Activated CD8-positive, alpha-beta memory T cell treated with anti-CD3 and anti-CD28 coated beads, Interleukin-2, amount 50 U/mL, for 48 hours (primary cell): ENCODE data around the gene CCDC185.
"Not testable (repeated sequence)": the region's sequence is repeated elsewhere in the genome, so short reads cannot be mapped to it uniquely, and the experiment has no call there.

Experiments
- DNase-seq: peaks from one replicate; pipeline ENCODE4 v3.0.0-alpha.2; 2020

CCDC185 gene

DNA sequence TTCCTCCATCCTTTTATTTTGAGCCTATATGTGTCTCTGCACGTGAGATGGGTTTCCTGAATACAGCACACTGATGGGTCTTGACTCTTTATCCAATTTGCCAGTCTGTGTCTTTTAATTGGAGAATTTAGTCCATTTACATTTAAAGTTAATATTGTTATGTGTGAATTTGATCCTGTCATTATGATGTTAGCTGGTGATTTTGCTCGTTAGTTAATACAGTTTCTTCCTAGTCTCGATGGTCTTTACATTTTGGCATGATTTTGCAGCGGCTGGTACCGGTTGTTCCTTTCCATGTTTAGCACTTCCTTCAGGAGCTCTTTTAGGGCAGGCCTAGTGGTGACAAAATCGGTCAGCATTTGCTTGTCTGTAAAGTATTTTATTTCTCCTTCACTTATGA lies 6.2 kb downstream of the CCDC185 start:
- not testable (repeated sequence) for DNase-seq

DNA sequence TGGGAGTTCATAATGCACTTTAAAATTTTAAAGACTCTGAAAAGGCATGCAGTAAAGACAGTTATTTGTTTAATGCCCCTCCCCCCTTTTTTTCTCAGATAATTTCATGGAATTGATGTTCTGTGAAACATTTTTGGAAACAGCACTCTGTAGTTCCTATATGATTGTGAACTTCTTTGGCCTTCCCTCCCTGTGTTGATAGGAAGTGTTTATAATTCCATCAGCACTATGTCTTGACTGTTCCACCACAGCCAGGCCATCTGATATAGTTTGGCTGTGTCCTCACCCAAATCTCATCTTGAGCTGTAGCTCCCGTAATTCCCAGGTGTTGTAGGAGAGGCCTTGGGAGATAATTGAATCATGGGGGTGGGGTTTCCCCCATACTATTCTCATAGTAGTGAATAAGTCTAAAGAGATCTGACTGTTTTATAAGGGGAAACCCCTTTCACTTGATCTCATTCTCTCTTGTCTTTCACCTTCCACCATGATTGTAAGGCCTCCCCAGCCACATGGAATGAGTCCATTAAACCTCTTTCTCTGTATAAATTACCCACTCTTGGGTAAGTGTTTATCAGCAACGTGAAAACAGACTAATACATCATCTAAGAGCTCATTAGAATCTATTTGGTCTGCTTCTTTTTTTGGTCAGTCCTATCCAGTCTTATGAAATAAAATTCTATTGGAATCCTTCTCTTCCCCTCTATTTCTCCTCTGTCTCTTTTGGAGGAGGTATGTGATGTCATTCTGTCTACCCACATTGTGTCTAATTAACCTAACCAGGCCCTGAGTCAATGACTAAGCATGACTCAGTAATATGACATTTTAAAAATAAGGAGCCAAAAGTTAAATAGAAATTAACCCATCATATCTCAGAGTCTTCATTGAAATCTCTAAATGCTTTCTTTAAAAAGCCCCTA lies 8.9 kb downstream of the CCDC185 start:
- no peak for DNase-seq

DNA sequence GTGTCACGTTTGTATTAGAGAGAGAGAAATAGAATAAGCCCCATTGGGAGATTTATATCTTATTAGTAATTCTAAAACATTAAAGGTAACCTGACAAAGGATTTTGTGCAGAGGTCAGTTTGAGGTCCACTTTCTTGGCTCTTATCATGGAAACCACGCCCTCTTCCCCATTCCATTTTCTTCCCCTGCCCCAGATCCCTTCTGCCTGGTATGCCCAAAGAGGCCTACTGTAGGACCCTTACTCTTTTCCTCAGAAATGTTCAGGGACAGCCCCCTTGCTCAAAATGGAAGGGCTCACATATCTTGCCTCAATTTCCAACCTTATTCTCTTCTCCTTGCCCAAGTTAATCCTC lies 9.6 kb downstream of the CCDC185 start:
- DNase-seq = no peak

DNA sequence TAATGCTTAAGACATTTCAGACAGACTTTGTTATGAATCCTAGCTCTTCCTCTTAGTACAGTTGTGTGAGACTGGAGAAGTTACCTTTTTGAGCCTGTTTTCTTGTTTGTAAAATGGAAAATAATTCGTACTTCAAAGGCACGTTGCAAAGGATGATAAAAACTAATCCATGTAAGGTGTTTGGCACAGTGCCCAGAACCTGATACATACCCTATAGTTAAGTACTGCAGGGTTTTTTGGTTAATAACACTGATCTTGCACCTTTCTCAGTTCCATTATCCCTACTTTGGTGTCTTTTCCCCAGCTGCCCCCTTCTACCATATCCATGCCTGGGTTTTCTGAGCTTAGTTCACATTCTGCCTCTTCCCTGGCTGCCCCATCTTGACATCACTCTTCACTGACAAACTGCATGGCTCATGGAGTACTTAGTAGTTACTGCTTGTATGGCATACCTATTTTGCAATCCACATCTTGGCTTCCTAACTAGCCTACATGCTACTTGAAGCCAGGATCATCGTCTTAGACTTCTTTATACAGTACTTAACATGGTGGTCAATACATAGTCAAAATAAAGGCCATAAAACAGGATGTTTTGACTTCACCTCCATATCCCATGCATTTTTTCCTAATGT lies 10.1 kb downstream of the CCDC185 start:
- DNase-seq = no peak

DNA sequence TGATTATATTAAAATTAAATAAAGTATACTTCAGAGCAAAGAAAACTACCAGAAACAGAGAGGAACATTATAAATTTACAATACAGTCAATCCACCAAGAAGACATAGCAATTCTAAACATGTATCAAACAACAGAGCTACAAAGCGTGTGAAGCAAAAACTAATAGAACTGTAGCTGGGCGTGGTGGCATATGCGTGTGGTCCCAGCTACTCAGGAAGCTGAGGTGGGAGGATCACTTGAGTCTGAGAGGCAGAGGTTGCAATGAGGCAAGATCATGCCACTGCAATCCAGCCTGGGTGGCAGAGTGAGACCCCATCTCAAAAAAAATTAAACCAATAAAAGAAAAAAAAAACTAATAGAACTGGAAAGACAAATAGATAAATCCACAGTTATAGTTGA lies 12.3 kb downstream of the CCDC185 start:
- DNase-seq = no peak

DNA sequence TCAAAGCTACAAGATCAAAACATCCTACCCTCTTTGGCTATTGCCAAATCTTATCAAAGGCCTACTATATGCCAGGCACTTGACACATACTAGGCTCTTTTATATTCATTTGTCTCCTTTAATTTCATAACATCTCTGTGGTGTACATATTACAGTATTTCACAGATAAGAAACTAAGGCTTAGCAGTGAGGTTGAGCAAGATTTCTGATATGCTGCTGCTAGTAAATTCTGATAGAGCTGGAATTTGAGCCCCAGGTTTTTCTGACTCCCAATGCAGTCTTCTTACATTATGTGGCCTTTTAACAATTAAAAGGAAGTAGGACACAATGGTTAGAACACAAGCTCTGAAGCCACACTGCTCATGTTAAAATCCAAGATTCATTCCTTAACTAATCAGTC lies 16.8 kb downstream of the CCDC185 start:
- DNase-seq = no peak

DNA sequence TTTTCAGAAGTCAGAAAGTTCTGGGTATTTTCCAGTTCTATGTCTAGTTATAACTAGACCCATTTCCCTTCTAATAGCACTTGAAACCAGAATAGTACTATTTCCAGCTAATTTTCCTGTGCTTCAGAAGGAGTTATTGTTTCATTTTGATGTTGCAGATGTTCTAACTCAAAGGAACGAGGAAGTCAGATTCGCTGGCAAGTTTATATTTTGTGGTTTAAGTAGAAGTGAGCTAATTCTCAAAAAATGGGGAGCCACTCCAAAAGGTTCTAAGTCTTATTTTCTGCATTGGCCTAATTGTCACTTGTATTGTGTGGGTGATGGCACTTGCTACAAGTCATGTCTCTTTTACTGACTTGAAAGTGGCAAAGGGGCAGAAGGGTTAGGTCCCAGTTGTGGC lies 18.1 kb downstream of the CCDC185 start:
- DNase-seq = no peak

DNA sequence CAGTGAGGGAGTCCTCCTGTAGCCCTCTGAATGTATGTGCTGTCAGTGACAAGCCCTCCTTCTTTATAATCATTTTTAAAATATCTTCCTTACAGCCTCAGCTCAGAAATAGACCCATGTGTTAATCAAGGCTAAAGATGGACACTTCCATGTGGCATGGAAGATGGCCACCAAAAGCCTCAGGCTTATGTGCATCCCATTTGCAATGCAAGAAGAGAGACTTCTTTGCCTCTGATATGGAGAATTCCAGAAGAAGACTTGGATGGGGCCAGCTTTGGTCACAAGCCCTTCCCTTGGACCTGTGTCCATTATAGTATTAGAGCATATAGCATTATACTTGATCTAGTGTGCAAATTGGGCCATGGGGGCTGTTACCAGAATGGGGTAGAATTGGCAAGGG lies 18.5 kb downstream of the CCDC185 start:
- no peak for DNase-seq

DNA sequence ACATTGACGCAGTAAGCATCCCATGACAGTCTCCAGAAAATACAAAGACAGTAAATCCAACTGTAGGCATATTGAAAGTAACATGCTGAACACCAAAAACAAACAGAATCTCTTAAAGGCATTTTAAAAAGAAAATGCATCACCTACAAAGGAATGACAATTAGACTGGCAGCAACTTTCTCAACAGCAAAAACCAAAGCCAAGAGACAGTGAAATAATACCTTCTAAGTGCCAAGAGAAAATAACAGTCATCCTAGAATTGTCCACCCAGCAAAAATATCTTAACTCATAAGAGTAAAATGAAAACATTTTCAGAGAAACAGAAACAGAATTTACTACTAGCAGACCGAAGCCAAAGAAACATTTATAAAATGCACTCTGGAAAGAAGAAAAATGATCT lies 20.0 kb downstream of the CCDC185 start:
- DNase-seq = no peak

DNA sequence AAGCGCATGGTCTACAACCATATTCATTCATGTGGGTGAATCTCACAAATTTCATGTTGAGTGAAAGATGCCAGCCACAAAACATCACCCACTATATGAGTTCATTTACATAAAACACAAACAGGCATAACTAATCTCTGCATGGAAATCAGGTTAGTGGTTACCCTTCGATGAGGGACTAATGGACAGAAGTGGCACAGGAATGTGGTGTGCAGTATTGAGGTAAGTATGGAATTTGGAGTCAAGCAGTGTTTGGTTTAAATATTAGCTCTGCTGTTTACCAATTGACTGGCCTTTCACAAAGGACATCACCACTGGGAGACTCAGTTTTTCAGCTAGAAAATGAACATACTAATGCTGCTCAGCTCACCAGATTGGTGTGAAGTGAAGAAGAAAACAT lies 24.2 kb downstream of the CCDC185 start:
- DNase-seq = no peak

DNA sequence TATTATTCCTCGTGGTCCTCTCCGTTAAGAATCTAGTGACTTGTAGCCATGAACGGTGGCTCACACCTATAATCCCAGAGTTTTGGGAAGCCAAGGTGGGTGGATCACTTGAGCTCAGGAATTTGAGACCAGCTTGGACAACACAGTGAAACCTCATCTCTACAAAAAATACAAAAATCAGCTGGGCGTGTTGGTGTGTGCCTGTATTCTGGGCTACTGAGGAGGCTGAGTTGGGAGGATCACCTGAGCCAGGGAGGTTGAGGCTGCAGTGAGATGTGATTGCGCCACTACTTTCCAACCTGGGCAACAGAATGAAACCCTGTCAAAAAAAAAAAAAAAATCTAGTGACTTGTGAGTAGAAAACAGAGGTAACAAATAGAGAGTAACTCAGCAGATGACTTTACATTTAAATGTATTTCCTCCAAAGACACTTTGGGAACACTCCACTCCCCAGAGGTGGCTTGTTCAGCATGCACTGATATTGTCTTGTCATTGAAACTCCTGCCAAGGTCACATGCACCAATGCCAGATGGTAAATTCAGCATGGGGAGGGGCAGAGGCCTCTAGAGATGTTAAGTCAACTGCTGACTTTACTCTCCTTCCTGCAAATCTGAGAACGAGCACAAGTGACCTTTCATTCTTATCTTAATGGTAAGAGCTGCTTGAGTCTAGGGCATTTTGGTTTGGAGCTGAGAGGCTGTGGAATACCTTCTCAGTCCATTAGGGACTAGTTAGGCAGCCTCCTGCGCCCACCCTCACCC lies 24.9 kb downstream of the CCDC185 start:
- no peak for DNase-seq

DNA sequence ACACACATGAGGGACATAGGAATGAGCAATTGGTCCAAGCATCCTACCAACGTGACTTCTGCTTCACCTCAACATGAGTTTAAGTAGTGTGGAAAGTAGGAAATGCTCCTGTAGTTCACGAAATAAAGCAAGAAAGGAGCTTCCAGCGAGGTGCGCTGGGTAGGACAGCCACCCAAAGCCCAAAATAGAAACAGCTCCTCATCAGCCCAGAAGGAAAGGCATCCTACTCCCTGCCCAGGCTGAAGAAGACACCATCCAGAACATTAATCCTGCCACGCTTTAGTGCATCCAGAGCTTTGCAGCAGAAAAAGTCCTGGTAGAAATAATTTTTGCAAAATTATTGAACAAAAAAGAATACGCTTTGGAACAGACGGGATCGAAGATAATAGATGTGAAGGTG lies 25.9 kb downstream of the CCDC185 start:
- DNase-seq = no peak

DNA sequence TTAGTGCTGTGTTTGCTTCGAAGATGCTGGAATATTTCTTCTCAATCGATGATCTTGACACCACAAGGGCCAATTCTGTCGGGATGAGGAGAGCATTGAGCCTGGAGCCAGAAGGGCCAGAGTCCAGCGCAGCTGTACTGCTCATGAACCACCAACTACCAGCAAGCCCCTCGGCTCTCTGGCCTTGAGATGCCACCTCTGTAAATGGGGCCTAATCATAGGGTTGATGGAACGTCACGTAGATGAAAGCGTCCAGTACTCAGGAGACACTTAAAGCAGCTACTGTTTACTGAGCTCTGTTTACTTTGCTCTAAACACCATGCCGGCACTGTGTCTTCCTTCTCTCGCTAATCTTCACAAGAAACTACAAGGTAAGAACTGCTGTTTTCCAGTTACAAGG lies 26.3 kb downstream of the CCDC185 start:
- no peak for DNase-seq

DNA sequence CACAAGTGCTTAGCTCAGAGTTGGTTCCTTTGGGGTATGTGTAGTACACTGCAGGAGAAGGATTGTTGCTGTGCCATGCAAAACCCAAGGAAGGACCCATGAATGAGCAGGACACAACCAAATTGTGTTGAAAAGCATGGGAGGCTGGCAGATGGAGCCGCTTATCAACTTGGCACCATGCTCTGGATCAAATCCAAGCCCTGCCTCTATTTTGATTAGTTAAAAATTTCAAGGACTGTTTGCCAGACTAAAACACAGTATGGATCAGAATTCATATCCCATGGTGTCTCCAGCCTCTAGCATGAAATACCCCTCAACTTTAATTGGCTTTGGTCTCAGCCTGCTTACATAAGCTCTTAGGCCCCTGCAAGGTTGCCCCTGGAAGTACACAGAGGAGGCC lies 27.8 kb downstream of the CCDC185 start:
- DNase-seq = no peak

DNA sequence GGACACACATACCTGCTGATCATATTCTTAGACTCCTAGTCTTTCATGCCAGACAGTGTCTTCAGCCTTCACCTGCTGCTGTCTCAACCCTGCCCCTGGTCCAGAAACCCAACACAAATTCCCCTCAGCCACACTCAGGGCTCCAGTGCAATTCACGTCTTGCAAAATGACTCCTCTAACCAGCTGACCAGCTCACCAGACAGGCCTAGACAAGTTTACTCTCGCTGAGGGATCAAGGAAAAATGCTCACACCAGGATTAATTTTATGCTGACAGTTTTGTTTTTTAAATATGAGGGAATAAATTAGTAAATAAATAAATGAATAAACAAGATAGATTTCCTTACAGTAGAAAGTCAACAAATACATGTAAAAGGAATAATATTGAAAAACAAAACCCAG lies 28.5 kb downstream of the CCDC185 start:
- DNase-seq = no peak

DNA sequence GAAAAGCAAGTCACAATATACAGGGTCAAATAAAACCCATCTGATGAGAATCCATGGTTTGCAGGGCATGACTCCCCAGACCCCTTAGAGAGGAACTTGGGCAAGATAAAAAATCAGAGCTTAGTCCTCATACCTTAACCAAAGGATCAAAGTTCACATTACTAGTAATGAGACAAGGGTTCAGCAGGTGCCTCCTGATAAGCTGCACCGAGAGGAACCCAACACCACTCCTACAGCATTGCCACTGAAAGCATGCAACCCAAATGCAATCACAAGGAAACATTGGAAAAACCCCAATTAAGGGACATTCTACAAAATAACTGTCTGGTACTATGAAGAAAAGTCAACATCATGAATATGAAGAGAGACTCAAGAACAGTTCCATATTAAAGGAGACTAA lies 29.7 kb downstream of the CCDC185 start:
- DNase-seq = no peak

DNA sequence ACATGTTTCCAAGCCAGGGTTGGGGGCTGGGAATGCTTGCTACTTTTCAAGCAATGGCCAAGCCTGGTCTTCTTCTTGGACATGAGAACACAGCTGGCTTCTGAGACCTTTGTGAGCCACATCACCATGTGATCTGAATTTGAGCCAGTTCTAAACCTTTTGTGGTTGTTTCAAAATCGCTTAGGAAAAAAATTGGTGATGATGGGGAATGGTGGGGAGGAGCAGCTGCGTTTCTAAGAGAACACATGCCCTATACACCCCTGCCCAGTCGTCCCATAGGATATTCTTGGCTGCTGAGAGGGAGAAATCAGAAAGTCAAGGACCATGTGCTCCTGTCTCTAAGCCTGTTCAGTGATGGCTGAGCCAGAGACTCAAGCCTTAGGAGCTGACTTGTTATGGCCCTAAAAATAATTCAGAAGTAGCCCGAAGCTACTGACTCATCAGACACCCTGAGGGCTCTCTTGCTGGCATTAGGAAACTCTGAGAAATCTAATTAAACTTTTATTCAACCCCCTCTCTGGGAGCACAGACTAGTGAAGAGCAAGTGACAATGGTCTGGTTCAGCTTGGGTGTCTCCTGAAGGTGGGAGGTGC lies 30.5 kb downstream of the CCDC185 start:
- DNase-seq = no peak

DNA sequence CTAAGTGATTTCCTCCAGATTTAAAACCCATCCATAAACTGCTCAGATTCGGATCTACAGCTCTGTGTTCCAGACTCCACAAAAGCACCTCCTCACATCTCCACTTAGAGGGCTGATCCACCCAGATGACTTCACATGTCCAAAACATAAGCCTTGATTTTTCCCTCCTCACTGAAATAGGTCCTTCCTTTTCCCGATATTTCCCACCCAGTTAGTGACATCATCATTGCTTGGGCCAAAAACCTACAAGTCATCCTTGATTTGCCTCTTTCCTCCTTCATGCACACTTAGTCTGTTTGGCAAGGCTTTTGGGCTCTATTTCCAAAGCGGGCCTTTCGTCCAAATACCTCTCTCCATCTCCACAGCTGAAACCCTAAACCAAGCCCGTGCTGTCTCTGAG lies 32.3 kb downstream of the CCDC185 start:
- no peak for DNase-seq

DNA sequence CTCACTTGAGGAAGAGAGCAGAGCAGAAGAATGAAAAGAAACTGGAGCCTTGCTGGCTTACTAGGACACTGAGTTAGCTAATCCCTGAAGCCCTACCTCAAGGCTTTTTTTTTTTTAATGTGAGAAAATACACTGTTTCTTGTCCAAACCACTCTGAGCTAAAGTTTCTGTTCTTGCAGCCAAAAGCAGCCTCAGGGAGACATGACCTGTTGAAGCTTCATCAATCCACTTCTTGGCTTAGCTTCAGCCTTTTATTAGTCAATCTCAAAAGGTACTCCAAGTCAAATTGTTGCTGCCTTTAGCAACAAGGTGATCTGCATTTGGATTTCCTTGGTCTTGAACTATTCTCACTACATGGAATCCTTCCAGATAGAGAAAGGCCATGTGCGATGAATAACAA lies 33.7 kb downstream of the CCDC185 start:
- DNase-seq = no peak

DNA sequence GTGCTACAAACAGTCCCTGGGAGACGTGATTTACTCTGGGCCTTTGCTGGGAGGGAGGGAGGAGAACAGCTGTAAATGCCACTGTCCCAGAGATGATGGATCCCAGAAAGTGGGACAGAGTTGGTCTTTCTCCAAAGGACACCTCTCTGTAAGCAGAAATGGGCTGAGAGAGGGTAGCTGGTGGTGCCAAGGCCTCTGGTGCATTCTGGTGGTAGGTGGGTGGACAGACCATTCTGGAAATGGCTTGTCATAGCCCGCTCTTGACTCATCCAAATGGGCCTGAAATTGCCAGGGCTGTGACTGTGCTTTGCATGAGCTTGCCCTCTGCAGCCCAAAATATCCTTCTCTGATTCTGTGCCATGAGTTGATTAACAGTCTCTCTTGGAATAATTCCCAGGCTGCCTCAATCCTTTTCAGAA lies 36.1 kb downstream of the CCDC185 start:
- no peak for DNase-seq

DNA sequence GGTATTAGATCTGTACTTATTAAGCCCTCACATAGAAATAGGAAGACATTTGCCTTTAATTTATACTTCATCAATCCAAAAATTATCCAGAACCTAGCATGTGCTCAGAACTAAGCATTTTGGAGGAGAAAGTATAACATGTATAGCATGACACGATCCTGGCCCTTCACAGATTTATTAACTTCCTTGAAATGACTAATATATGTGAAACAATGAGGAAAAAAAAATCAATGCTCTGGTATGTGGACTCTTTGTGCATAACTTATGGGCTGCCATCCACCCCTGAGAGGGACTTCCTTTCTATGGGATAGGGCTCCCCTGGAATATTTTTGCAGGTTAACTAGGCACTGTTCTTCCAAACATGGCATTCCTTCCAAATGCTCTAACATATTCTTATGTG lies 36.6 kb downstream of the CCDC185 start:
- DNase-seq = no peak

DNA sequence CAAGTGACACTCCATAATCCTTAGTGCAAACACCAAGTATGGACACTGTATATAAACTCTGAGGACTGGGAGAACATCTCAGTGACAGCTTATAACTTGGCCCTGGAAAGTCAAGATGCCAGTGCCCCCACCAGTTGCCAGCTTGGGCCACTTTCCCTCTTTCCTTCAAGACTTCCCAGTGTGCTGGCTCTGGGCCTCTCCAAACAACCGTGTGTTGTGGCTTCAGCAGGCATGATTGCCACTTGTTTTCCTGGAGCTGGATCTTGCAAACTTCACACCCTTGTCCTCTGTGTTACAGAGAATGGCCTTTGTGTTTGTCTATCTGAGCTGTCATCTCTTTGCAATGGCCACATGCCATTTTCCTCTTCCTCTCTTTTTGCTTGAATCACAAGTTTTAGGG lies 37.0 kb downstream of the CCDC185 start:
- no peak for DNase-seq

DNA sequence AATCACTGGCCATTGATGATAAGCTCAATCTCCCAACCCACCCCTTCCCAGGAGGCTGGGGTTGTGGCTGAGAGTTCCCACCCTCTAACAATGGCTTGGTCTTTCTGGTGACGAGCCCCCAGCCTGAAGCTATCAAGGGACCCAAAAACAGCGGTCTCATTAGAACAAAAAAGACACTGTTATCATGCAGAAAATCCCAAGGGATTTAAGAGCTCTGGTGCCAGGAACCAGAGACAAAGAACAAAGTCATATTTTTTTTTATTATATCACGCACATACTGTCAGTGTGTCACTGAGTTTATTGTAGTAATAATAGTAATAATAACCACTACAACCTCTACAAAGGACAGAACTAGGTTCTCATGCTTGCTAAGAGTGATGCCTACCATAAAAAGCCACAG lies 43.9 kb downstream of the CCDC185 start:
- no peak for DNase-seq

DNA sequence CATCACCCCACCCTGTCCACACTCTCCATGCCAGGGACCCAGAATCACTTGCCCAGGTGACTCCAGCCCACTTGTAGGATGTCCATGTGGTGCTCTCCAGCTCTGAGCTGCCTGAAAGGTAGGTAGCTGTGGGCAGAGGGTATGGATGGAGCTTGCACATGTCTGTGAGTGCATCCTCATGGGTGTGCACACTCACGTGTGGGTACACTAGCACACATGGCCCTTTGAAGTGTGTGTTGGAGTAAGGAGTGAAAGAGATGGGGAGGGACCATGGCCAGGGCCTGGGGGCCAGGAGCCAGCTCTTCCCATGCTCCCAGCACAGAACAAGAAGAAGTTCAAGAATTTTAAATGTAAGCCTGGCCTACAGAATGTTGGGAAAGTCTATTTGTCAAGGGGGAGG lies 50.2 kb downstream of the CCDC185 start:
- DNase-seq = no peak
